Gastroesophageal sphincter (tissue), 3 donors: Measurements from ENCODE around the gene SSBP2.

ENCODE experiments used
- EP300 ChIP-seq: sonication (generic); formaldehyde crosslinking; IDR thresholded peaks from one replicate; pipeline ENCODE4 v1.6.1; 2017; ENCODE audit warnings: antibody characterized with exemption, mild to moderate bottlenecking
- POLR2A ChIP-seq, 2 donors: fragments of 450-650 bp; IDR thresholded peaks; one replicate each; pipeline ENCODE4 v1.6.1; 2017; ENCODE audit warnings: antibody characterized with exemption in 2 of 2, mild to moderate bottlenecking in 2 of 2, moderate library complexity in 1 of 2
- TF ChIP-seq, protein P1 (sequence below), 4 experiments: fragments of 200-600 bp in 2 of 4; fragments of 450-650 bp in 2 of 4; sonication (generic) in 1 of 4; IDR thresholded peaks; one replicate each; pipeline ENCODE4 v1.5.1; 2017 to 2019; ENCODE audit warnings: antibody characterized with exemption in 4 of 4, mild to moderate bottlenecking in 2 of 4, moderate library complexity in 2 of 4

DNA sequence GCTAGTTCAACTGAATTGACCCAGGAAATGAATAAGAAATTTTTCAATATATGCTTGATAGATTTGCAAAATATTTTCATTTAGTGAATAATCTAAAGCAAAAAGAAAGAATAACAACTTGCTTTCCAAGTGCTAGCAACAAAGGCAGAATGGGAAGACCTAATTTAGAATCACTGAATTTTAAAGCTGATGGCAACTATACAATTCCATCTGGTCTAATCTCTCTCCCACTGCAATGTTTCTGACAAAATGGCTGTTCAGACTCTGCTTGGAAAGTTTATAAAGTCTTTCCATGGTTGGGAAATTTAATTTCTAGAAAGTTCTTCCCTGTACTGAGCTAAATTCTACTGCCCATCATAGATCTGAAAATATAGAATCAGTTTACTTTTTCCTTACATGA, 281.2 kb downstream of the SSBP2 start:
- TF ChIP-seq, protein P1, sequence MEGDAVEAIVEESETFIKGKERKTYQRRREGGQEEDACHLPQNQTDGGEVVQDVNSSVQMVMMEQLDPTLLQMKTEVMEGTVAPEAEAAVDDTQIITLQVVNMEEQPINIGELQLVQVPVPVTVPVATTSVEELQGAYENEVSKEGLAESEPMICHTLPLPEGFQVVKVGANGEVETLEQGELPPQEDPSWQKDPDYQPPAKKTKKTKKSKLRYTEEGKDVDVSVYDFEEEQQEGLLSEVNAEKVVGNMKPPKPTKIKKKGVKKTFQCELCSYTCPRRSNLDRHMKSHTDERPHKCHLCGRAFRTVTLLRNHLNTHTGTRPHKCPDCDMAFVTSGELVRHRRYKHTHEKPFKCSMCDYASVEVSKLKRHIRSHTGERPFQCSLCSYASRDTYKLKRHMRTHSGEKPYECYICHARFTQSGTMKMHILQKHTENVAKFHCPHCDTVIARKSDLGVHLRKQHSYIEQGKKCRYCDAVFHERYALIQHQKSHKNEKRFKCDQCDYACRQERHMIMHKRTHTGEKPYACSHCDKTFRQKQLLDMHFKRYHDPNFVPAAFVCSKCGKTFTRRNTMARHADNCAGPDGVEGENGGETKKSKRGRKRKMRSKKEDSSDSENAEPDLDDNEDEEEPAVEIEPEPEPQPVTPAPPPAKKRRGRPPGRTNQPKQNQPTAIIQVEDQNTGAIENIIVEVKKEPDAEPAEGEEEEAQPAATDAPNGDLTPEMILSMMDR (IDR thresholded peaks at IDR 0.05), result no peak
- TF ChIP-seq POLR2A (IDR thresholded peaks at IDR 0.05), result no peak
- no peak for TF ChIP-seq EP300
